Brain microvascular endothelial cell (primary cell): Measurements from ENCODE around the gene AUTS2.

ENCODE experiments used
- DNase-seq: peaks from one replicate; pipeline ENCODE4 v3.0.0-alpha.2; 2020
- H3K27ac ChIP-seq: fragments of 250-450 bp; sonication (Bioruptor Pico); 2 replicates; pipeline ENCODE4 v1.5.1; 2020; ENCODE audit warnings: mild to moderate bottlenecking, moderate library complexity
- H3K27me3 ChIP-seq: fragments of 250-450 bp; sonication (Bioruptor Pico); replicated peaks from 2 replicates; pipeline ENCODE4 v1.5.1; 2020; ENCODE audit warnings: mild to moderate bottlenecking
- H3K36me3 ChIP-seq: fragments of 250-450 bp; sonication (Bioruptor Pico); replicated peaks from 2 replicates; pipeline ENCODE4 v1.5.1; 2020; ENCODE audit warnings: mild to moderate bottlenecking
- H3K4me3 ChIP-seq: 2 replicates; pipeline ENCODE4 v1.5.1; 2011; ENCODE audit warnings: low read depth, mild to moderate bottlenecking, control low read depth, low read length, moderate library complexity
- CTCF ChIP-seq: IDR thresholded peaks from 2 replicates; pipeline ENCODE4 v1.5.1; 2011; ENCODE audit warnings: low read depth, mild to moderate bottlenecking, moderate library complexity, low read length, control low read depth, inconsistent platforms; ENCODE audit errors: missing control alignments
- in situ Hi-C: cut with HindIII; loops from 2 replicates; pipeline ENCODE4 v1.10.0; 2017; ENCODE audit warnings: low sequenced_read_pairs, low pct_ligation_motif_present

The AUTS2 gene

GRCh38 chr7:70285854-70286253, 687.6 kb downstream of the AUTS2 start:
- Histone ChIP-seq H3K27me3 (no peaks in the 10 kb centered on the region), H3K36me3 (no peaks in the 10 kb centered on the region), H3K4me3 (no peak overlapping the region), H3K27ac (no peak overlapping the region)
- in situ Hi-C loops: no loop called here
- DNase-seq: no peak
- no peak for TF ChIP-seq CTCF

GRCh38 chr7:70288781-70289456, 690.6 kb downstream of the AUTS2 start:
- H3K27ac ChIP-seq: no peak overlapping the region
- H3K36me3 ChIP-seq: no peaks in the 10 kb centered on the region
- H3K4me3 ChIP-seq: no peak overlapping the region
- no peak for TF ChIP-seq CTCF
- in situ Hi-C loops: no loop called here
- DNase-seq: no peak
- H3K27me3 ChIP-seq: no peaks in the 10 kb centered on the region

GRCh38 chr7:70292716-70293115, 694.4 kb downstream of the AUTS2 start:
- Histone ChIP-seq H3K27ac (no peak overlapping the region), H3K4me3 (no peak overlapping the region), H3K27me3 (no peaks in the 10 kb centered on the region), H3K36me3 (no peaks in the 10 kb centered on the region)
- TF ChIP-seq CTCF: no peak
- DNase-seq: no peak
- in situ Hi-C loops: no loop called here

- Histone ChIP-seq H3K4me3 (no peak overlapping the region), H3K36me3 (no peaks in the 10 kb centered on the region), H3K27me3 (no peaks in the 10 kb centered on the region), H3K27ac (no peak overlapping the region)
- in situ Hi-C loops: no loop called here
- TF ChIP-seq CTCF: no peak
- DNase-seq: no peak
These were observed 696.1 kb downstream of the AUTS2 start for GRCh38 chr7:70294211-70294911.

- H3K36me3 ChIP-seq: no peaks in the 10 kb centered on the region
- H3K27ac ChIP-seq: no peak overlapping the region
- DNase-seq: no peak
- H3K4me3 ChIP-seq: no peak overlapping the region
- H3K27me3 ChIP-seq: no peaks in the 10 kb centered on the region
- TF ChIP-seq CTCF: no peak
- in situ Hi-C loops: no loop called here
These were observed 700.7 kb downstream of the AUTS2 start for GRCh38 chr7:70298780-70299471.
